ENCODE results near the gene LIN28B.
"Not testable (repeated sequence)": the region's sequence is repeated elsewhere in the genome, so short reads cannot be mapped to it uniquely, and the experiment has no call there.

LIN28B gene

DNA sequence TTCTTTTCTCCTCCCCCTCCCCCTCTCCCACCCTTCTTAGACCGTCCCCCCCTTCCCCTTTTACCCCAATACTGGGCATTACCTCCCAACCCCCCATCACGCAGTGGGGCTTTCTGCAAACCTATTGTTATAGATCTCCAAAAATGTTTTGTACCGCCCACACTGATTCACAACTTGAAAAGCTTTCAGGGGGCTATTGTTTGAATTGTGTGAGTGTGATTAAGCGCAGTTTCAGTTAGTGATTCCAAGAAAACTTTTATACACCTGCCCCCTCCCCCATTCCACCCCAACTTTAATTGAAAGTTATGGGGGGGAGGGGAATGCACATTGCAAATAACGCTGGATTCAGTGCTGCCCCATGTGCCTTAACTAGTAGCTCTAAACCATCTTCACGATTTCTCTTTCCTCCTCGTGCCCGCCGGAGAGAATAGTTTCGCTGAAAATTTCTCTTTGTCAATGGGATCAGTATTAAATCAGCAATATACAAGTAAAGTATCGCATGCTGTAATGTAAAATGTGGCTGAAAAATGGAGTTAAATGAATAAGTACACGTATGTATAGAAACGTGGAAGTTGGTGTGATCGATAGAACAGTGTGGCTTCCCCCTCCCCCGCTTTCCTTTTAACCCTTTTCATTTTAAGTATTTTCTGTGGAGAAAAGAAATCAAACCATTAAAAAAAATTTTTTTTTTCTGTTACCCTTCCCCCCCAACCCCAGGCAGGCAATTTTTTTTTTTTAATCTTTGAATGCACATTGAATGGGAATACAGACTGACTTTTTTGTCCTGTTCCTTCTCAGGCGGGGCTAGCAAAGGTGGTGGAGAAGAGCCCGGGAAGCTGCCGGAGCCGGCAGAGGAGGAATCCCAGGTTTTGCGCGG is 632 bp downstream of the LIN28B start:
- DNase-seq (ENCODE audit: low spot score), result no peak

DNA sequence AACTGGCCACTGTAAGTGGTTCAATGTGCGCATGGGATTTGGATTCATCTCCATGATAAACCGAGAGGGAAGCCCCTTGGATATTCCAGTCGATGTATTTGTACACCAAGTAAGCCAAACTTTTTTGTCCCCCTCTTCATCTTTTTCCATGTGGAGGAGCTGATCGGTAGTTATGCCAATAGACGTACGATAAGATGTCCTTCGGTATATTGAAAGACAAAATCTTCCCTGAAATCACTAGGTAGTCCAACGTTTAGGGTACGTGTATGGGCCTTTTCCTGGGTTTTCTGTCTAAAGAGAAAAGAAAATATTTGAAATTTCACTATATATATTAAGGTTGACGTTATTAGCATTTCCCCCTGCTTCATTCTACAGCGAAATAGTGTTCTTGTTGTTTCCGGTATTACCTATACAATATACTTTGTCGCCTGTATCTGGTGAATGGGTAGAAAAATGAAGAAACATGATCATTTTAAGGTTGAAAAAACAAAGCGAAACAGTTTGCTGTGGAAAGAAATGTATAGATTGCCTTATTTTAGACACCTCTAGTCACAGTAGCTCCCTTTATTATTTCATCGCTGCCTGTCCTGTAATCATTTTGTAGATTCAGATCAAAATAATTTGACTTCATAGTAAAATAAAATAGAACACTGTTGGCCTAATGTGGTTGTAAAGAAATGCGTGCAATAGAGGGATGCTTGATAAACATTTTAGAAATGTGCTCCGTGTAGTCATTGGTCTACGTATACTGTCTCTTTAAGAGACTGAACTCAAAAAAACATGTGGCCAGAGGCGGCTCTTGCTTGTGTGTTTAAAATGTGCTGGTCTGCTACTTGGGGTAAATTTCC is 1.5 kb downstream of the LIN28B start:
- DNase-seq (ENCODE audit: low spot score), result no peak

DNA sequence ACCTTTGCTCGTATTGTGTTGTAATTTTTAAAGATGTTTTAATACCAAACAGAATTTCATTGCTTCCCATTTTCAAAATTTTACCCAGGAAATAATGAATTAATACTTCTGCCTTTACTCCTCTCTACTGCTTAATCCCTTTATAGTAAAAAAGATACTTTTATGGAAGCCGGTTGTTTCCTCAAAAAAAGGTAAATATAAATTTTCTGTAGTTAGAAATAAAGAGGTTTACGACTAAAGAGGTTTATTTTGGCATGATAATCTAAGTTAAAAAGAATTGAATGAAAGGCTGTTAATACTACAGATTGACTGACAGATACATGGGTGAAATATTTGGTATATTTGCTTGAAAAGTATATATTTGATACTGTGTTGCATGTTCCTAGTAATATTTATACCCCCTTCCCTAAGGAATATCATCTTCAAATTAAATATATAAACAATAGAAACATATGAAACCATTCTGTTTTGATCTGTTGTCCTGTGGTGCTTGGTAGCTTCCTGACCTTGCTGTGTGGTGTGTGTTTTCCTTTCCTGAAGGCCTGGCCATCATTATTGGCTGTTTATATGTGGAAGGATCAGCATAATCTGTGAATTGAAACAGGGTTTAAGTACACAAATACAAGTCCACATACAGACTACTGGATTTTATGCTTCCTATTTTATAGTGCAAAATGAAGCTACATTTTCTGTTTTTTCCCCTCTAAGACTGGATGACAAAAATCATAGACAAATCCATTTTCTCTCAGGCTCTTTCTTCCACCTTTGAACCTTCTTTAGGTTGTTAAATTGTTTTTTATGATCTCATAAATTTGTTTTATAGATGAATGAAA is 2.3 kb downstream of the LIN28B start:
- no peak for DNase-seq (ENCODE audit: low spot score)

DNA sequence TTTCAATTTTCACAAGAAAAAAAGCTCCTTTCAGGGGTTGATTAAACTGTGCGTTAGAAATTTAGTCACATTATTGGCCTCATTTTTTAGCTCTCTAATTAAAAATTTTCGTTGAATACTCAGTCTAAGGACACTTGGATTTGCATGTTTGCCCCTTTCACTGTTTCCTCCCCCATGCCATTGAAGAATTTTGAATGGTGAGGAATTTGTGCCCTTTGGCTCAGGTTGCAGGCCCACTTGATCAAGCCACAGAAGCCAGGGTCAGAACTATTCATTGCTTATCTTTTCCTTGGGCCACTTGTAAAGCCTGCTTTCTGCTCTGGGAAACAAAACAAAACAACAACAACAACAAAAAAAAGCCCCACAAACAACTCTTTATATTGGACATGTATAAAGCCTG is 12.2 kb downstream of the LIN28B start:
- no peak for DNase-seq (ENCODE audit: low spot score)

DNA sequence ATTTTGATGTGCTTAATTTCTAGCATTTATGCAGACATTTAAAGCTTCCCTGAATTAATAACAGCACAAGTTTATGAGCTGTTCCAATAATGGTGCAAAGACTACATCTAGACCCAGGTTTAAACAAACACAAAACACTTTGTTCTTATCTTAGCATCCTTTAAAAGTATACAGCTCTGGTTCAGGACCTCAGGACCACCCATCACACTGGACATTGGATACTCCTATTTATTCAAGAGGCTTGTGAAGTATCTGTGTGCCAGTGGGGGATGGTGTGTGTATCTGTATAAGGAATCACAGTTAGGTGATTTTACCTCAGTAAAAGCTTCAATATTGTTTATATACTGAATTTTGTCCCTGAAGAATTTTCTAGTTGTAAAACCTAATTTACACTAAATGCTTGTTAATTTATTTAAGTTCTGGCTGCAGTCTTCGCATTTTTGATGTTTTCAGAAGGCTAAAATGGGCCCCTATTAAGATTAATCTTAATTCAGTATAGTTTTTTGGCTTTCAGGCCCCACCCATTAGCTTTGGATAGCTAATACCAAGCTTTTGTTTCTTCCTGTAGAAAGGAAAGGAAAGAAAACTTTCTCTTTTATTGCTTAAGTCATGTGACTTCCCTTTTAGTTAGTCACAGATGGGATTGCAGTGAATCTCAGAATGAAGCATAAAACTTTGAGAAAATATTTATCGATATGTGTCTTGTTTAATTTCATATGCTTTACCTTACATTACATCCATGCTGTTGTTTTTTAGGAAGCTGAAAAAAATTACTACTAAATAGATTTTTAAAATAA is 13.1 kb downstream of the LIN28B start:
- DNase-seq (ENCODE audit: low spot score), result no peak

DNA sequence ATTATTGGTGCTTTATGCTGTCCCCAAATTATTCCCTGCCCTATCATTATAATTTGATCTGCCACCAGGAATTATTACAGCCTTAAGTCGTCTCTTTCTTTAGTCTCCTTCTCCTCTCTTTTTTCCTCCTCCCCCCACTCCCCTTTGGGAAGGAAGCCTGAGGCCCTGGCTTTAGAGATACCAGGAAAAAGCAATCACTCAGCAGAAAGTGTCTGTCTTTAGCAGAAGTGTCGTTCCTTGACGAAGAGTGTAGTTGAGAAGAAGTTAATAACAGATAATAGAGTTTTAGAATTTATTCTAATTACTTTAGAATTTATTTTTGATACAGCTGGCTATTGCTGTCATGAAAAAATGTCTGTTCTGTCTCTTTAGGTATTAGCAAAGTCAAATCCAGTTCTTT is 16.5 kb downstream of the LIN28B start:
- no peak for DNase-seq (ENCODE audit: low spot score)

DNA sequence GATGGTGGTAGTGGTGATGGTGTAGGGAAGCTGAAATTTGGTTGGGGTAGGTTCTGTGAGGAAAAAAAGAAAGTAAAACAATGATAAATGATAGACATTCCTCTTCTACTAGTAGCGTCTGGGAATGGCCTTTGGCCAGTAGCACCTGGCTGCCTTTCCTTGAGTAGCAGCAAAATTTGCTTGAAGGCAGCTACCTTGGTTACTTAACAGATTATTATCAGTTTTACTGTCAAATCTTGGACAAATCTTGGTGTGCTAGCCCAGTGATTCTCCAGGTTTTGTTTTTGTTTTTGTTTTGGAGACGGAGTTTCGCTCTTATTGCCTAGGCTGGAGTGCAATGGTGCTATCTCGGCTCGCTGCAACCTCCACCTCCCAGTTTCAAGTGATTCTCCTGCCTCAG is 26.4 kb downstream of the LIN28B start:
- DNase-seq (ENCODE audit: low spot score), result no peak

DNA sequence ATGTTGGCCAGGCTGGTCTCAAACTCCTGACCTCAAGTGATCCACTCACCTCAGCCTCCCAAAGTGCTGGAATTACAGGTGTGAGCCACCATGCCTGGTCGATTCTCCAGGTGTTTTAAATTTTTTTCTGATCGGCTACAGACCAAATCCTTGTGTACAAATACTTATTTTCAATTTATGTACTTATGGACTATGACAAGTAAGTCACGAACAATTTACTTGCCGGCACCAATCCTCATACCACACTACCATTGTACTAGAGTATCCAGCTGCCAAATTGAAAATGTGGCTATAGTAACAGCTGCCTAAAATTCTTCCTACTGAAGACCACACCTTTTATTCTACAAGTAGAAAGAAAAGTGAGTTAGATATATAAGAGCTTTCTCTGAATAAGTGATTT is 26.9 kb downstream of the LIN28B start:
- DNase-seq (ENCODE audit: low spot score), result no peak

DNA sequence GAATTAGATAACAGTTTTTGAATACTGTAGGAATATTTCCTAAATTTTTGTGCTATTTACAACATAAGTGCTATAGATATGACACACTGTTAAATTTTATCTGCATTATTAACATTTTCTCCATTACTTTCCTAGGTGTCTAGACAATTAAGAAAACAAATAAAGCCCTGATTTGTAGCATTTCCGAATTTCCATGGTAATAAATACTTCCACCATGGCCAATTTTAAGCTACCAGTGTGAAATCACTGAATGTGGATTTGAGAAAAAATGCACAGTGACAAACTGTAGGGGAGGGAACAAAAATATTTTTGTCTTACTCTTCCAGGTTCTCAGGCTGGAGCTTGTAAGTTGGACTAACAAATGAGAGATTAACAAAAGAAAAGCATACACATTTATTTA is 27.9 kb downstream of the LIN28B start:
- DNase-seq (ENCODE audit: low spot score), result no peak

DNA sequence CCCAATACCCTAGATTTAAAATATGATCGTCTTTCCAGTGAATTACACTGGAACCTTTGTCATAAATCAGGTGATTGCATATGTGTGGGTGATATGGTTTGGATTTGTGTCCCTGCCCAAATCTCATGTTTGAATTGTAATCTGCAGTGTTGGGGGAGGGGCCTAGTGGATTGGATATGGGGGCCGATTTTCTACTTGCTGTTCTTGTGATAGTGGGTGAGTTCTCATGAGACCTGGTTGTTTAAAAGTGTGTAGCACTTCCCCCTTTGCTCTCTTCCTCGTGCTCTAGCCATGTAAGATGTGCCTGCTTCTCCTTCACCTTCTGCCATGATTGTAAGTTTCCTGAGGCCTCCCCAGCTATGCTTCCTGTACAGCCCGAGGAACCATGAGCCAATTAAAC is 29.0 kb downstream of the LIN28B start:
- not testable (repeated sequence) for DNase-seq (ENCODE audit: low spot score)

DNA sequence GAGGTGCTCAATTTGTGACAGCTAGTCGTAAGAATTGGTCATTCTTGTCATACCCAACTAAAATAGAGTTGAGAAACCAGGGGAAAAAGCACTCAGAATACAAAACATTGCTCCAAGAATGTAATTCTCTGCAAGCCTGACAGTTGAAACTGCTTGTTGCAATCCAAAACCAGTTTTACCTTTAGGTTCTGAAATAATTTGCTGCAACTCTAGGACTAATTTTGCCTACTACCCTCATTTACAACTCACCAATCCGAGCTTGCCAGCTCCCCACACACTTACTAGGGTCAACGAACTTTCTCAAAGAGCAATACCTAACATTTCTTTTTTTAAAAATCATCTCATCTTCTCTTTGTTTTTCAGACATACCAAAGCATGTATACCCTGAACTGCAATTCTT is 29.7 kb downstream of the LIN28B start:
- DNase-seq (ENCODE audit: low spot score), result no peak

DNA sequence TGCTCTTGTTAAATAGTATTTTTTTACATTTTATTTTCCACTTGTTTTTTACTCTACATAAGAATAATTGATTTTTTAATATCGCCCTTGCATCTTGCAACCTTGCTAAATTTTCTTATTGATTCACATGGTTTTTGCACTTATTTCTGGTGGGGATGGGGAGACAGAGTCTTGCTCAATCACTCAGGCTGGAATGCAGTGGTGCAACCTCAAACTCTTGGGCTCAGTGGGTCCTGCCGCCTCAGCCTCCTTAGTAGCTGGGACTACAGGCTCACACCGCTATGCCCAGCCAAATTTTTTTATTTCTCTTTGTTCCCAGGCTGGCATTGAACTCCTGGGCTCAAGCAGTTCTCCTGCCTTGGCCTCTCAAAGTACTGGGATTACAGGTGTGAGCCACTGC is 30.3 kb downstream of the LIN28B start:
- DNase-seq (ENCODE audit: low spot score), result no peak

DNA sequence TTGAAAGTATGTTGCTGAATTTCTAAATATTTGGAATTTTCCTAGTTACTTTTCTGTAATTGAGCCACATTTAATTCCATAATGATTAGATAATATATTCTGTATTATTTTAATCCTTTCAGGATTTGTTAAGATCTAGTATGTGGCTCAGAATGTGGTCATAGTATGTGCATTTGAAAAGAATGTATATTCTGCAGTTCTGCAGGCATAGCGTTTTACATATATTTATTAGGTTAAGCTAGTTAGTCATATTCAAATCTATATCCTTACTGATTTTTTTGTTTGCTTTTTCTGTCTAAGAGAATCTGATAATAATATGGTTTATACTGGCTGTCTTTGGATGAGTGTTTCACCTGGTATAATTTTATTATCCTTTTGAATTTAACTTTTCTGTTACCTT is 33.2 kb downstream of the LIN28B start:
- DNase-seq (ENCODE audit: low spot score), result no peak

DNA sequence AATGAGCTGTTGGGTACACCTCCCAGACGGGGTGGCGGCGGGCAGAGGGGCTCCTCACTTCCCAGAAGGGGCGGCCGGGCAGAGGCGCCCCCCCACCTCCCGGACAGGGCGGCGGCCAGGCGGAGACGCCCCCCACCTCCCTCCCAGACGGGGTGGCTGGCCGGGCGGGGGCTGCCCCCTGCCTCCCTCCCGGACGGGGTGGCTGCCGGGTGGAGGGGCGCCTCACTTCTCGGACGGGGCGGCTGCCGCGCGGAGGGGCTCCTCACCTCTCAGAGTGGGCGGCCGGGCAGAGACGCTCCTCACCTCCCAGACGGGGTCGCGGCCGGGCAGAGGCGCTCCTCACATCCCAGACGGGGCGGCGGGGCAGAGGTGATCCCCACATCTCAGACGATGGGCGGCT is 34.2 kb downstream of the LIN28B start:
- DNase-seq (ENCODE audit: low spot score), result not testable (repeated sequence)

DNA sequence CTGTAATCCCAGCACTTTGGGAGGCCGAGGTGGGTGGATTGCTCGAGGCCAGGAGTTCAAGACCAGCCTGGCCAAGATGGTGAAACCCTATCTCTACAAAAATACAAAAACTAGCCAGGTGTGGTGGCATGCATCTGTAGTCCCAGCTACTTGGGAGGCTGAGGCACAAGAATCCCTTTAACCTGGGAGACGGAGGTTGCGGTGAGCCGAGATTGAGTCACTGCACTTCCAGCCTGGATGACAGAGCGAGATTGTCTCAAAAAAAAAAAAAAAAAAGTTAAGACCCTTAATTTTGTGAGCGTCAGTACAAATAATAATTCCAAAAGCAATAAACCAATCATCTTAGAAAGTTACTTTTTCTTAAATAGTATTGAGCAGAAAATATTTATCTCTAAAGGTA is 36.7 kb downstream of the LIN28B start:
- not testable (repeated sequence) for DNase-seq (ENCODE audit: low spot score)

DNA sequence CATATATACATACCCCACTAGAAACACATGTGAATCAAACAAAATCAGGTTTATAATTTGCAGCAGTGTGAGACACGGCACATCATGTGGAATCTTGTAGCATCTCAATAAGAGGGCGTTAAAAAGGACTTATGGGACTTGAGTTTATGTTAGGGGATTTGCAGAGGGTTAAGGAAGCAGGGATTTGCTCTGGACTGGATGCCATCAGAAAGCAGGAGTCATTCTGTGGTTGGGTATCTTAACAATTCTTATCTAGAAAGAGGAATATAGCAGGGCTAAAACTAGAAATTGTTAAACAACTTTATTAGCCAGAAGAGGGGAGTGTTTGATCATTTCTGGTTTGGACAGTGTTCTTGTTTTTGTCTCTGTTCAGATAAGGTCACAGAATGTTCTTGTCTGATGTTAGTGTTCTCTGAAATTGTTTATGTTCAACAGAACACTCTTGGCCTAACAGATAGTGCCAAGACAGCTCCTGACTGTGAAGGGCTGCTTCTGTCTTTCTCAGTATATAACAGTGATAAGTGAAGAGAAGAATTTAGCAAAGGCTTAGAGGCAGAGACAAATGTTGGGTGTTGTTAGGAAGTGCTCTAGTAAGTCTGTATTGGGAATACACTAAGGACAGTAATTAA is 39.2 kb downstream of the LIN28B start:
- no peak for DNase-seq (ENCODE audit: low spot score)

DNA sequence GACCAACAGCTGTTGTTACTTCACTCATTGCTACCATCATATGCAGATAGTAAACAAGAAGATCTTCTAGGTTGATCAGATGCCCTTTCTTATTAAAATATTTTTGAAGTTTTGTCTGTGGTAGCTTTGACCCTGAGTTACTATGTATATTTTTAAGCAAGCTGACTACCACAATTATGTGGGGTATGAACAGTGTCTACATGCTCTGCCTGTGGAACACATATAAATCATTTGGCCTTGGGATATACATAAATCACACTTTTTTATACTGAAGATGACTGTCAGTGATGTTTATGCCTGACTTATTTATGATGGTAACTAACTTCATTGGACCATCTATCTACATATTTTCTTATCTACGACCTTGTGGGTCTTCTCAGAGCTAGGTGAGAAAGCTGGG is 44.2 kb downstream of the LIN28B start:
- no peak for DNase-seq (ENCODE audit: low spot score)

DNA sequence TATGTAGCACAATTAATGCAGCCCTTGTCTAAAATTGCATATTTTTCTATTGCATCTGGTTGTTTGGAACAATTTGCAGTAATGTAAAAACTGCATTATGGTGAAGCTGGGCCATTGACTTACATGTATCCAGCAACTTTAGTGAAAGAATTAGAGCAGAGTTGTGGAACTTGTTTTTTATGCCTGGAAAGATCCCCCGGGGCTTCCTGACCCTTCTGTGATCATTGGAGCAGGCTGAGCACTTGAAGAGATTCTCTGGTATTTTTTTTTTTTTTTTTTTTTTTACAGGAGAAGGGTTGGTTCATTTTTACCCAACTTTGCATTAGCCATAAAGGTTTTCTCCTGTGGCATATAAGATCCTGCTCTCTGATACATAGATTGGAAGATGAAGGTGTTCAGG is 45.0 kb downstream of the LIN28B start:
- DNase-seq (ENCODE audit: low spot score), result no peak

DNA sequence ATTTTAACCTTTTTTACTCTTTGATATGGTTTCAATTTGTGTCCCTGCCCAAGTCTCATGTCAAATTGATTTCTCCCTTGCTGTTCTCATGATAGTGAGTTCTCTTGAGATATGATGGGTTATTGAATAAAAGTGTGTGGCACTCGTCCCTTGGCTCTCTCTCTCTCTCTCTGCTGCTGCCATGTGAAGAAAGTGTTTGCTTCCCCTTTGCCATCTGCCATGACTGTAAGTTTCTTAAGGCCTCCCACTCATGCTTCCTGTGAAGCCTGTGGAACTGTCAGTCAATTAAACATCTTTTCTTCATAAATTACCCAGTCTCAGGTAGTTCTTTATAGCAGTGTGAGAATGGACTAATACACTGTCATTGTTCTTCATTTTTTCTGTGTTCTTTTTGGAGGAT is 48.5 kb downstream of the LIN28B start:
- DNase-seq (ENCODE audit: low spot score), result no peak

DNA sequence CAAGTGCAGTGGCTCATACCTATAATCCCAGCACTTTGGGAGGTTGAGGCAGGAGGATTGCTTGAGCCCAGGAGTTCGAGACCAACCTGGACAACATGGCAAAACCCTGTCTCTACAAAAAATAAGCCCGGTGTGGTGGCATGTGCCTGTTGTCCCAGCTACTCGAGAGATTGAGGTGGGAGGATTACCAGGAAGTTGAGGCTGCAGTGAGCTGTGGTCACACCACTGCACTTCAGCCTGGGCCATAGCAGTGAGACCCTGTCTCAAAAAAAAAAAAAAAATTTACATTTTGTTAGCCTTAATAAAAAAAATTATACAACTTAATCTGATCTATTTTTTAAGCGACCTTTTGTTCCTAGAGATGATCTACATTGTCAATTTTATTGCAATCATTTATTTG is 56.6 kb downstream of the LIN28B start:
- not testable (repeated sequence) for DNase-seq (ENCODE audit: low spot score)

DNA sequence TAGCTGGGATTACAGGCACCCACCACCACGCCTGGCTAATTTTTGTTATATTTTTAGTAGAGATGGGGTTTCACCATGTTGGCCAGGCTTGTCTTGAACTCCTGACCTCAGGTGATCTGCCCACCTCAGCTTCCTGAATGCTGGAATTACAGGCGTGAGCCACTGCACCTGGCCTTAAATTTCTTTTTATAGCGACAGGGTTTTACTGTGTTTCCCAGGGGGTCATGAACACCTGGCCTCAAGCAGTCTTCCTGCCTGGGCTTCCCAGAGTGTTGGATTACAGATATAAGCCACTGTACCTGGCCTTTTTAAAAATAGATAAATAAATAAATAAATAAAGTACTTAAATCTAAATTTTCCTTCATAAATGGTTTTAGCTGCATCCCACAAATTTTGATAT is 57.5 kb downstream of the LIN28B start:
- DNase-seq (ENCODE audit: low spot score), result no peak
